Fibroblast of pulmonary artery (primary cell): ENCODE measurements around the gene MOGAT2.

Experiments used
- DNase-seq: peaks from one replicate; pipeline ENCODE4 v3.0.0-alpha.2; 2010; ENCODE audit warnings: low read depth
- H3K4me3 ChIP-seq: replicated peaks from 2 replicates; pipeline ENCODE4 v1.5.1; 2011; ENCODE audit warnings: low read depth, mild to moderate bottlenecking, control low read depth, low read length, moderate library complexity
- CTCF ChIP-seq: IDR thresholded peaks from 2 replicates; pipeline ENCODE4 v1.5.1; 2011; ENCODE audit warnings: mild to moderate bottlenecking, control low read depth, low read length, inconsistent platforms; ENCODE audit errors: missing control alignments

MOGAT2 gene

GRCh38 chr11:75731095-75731494, 13.5 kb downstream of the MOGAT2 start:
- no peak overlapping the region for H3K4me3 ChIP-seq
- no peak for DNase-seq
- no peak for TF ChIP-seq CTCF

GRCh38 chr11:75733071-75733430, 15.4 kb downstream of the MOGAT2 start:
- no peak for DNase-seq
- no peak overlapping the region for H3K4me3 ChIP-seq
- no peak for TF ChIP-seq CTCF

DNA sequence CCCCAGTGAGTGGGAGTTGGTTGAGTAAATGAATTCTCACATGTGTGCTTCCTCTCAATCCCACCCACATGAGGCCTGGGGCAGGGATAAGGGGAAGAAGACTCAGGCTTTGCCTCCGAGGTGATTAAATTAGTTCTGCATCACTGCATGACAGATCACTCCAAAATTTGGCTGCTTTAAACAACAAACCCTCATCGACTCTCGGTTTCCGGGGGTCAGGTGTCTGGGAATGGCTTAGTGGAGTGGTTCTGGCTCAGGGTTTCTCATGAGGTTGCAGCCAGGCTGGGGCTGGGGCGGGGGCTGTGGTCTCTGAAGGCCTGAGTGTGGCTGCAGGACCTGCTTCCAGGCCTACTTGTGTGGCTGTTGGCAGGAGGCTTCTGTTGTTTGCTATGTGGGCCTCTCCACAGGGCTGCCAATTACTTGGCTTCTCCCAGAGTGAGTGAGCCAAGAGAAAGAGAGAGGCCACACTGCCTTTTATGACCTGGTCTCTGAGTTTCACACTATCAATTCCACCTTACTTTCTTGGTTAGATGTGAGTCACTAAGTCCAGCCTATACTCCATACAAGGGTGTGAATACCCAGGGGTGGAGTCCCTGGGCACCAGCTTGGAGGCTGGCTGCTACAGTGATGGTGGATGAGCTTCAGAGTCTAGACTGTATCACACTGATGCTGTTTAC, 15.9 kb downstream of the MOGAT2 start:
- DNase-seq = no peak
- TF ChIP-seq CTCF = no peak
- no peak overlapping the region for H3K4me3 ChIP-seq

- H3K4me3 ChIP-seq = no peak overlapping the region
- no peak for TF ChIP-seq CTCF
- no peak for DNase-seq
Observed at GRCh38 chr11:75734491-75735180, 17.0 kb downstream of the MOGAT2 start.

GRCh38 chr11:75735181-75735845, 17.7 kb downstream of the MOGAT2 start:
- H3K4me3 ChIP-seq = no peak overlapping the region

GRCh38 chr11:75737314-75737713, 19.7 kb downstream of the MOGAT2 start:
- no peak for TF ChIP-seq CTCF
- no peak for DNase-seq
- no peak overlapping the region for H3K4me3 ChIP-seq

More at GRCh38 chr11:75735181-75735845, 17.7 kb downstream of the MOGAT2 start:
- no peak for DNase-seq
- no peak for TF ChIP-seq CTCF
